Measurements from ENCODE around the gene CATSPER4. TPM values are rescaled to one million over a fixed set of nuclear protein-coding genes. Genes with fewer than 3 reads are reported as not detected.

Gene CATSPER4
- total RNA-seq, 1 experiment from 2014 or later: 0.35 TPM

DNA sequence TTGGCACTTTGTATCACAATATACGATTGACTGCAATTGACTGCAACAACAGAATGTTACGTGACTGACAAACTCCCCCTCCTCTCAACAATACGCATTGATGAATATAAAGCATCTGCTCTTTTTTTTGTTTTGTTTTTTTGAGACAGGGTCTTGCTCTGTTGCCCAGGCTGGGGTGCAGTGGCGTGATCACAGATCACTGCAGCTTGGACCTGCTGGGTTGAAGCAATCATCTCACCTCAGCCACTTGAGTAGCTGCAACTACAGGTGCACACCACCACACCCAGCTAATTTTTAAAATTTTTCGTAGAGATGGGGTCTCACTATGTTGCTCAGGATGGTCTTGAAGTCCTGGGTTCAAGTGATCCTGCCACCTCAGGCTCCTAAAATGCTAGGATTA, 22.3 kb downstream of the CATSPER4 start (continued):
- TF ChIP-seq, protein P1, sequence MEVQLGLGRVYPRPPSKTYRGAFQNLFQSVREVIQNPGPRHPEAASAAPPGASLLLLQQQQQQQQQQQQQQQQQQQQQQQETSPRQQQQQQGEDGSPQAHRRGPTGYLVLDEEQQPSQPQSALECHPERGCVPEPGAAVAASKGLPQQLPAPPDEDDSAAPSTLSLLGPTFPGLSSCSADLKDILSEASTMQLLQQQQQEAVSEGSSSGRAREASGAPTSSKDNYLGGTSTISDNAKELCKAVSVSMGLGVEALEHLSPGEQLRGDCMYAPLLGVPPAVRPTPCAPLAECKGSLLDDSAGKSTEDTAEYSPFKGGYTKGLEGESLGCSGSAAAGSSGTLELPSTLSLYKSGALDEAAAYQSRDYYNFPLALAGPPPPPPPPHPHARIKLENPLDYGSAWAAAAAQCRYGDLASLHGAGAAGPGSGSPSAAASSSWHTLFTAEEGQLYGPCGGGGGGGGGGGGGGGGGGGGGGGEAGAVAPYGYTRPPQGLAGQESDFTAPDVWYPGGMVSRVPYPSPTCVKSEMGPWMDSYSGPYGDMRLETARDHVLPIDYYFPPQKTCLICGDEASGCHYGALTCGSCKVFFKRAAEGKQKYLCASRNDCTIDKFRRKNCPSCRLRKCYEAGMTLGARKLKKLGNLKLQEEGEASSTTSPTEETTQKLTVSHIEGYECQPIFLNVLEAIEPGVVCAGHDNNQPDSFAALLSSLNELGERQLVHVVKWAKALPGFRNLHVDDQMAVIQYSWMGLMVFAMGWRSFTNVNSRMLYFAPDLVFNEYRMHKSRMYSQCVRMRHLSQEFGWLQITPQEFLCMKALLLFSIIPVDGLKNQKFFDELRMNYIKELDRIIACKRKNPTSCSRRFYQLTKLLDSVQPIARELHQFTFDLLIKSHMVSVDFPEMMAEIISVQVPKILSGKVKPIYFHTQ (CRISPR knock-in tag; IDR thresholded peaks at IDR 0.05): no peak
- TF ChIP-seq HMGA2 (CRISPR knock-in tag; IDR thresholded peaks at IDR 0.05): no peak
- TF ChIP-seq GTF2I (CRISPR knock-in tag; conservative IDR thresholded peaks at IDR 0.05): 0 out of 2 replicates have a peak, but pooled peaks have one; percentile 3
- TF ChIP-seq ERG (CRISPR knock-in tag; IDR thresholded peaks at IDR 0.05): no peak
- TF ChIP-seq, protein P2, sequence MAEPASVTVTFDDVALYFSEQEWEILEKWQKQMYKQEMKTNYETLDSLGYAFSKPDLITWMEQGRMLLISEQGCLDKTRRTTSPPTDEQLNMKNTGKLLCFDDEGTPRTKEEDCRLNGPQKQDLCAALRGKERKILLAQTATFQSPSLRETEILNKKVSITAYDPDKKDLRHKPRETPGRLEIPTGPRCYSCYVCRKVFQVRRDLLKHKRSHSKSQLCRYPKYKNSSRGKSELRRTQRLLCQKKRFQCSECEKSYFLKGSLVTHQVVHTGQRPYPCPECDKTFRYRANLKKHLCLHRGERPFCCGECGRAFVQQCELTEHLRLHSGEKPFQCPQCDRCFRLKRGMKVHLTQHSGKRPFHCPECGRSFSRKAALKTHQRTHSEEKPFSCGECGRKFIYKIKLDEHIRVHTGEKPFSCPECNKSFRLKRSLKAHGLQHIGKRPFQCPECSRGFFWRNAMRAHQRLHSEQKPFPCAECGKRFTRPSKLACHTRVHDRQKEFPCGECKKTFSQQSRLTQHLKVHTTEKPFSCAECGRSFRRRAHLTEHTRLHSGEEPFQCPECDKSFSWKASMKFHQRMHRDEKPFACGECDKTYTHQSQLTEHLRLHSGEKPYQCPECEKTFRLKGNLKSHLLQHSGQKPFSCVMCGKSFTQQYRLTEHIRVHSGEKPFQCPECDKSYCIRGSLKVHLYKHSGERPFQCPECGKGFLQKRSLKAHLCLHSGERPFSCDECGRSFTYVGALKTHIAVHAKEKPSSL (CRISPR knock-in tag; conservative IDR thresholded peaks at IDR 0.05): no peak

- Mint-ChIP-seq H3K27ac (no peak overlapping the region), H3K4me3 (no peak overlapping the region), H3K9me3 (no peaks in the 10 kb centered on the region), H3K36me3 (no peaks in the 10 kb centered on the region), H3K4me1 (peaks cover 3% of the 10 kb centered on the region), H3K27me3 (ENCODE audit: low read depth) (no peaks in the 10 kb centered on the region)
- ChIA-PET CTCF (interaction anchor here (0.6 to 1.5 kb wide), 6 partner anchors 9 to 108 kb away, joined by 3 to 7 read pairs (median 6); partner anchors contain the start of genes CATSPER4, CEP85 and ZNF593), POLR2A (interaction anchor here (1.0 kb wide), 1 partner anchor 9 kb away, joined by 3 read pairs; no protein-coding TSS in a partner anchor)
- ATAC-seq: no peak
- no peak for DNase-seq (ENCODE audit: low spot score)
- TF ChIP-seq PRRX2 (CRISPR knock-in tag; IDR thresholded peaks at IDR 0.05) (no peak), ZNF121 (CRISPR knock-in tag; IDR thresholded peaks at IDR 0.05) (no peak), MYBL2 (CRISPR knock-in tag; IDR thresholded peaks at IDR 0.05) (no peak), CBFB (CRISPR knock-in tag; IDR thresholded peaks at IDR 0.05; ENCODE audit: low read depth) (no peak), MAX (CRISPR knock-in tag; IDR thresholded peaks at IDR 0.05) (no peak), TP53 (CRISPR knock-in tag; IDR thresholded peaks at IDR 0.05) (no peak), ZNF423 (CRISPR knock-in tag; IDR thresholded peaks at IDR 0.05) (no peak), MXD4 (CRISPR knock-in tag; IDR thresholded peaks at IDR 0.05; ENCODE audit: borderline replicate concordance) (no peak), CREM (CRISPR knock-in tag; IDR thresholded peaks at IDR 0.05) (no peak), ELF4 (CRISPR knock-in tag; IDR thresholded peaks at IDR 0.05; ENCODE audit: low read depth) (no peak), ZNF671 (CRISPR knock-in tag; IDR thresholded peaks at IDR 0.05) (no peak), ZNF317 (CRISPR knock-in tag; IDR thresholded peaks at IDR 0.05; ENCODE audit: borderline replicate concordance, low read depth) (no peak), TCF7 (CRISPR knock-in tag; IDR thresholded peaks at IDR 0.05; ENCODE audit: low read depth) (no peak)
- TF ChIP-seq, protein P3, sequence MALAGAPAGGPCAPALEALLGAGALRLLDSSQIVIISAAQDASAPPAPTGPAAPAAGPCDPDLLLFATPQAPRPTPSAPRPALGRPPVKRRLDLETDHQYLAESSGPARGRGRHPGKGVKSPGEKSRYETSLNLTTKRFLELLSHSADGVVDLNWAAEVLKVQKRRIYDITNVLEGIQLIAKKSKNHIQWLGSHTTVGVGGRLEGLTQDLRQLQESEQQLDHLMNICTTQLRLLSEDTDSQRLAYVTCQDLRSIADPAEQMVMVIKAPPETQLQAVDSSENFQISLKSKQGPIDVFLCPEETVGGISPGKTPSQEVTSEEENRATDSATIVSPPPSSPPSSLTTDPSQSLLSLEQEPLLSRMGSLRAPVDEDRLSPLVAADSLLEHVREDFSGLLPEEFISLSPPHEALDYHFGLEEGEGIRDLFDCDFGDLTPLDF (CRISPR knock-in tag; IDR thresholded peaks at IDR 0.05): no peak
- TF ChIP-seq, protein P4, sequence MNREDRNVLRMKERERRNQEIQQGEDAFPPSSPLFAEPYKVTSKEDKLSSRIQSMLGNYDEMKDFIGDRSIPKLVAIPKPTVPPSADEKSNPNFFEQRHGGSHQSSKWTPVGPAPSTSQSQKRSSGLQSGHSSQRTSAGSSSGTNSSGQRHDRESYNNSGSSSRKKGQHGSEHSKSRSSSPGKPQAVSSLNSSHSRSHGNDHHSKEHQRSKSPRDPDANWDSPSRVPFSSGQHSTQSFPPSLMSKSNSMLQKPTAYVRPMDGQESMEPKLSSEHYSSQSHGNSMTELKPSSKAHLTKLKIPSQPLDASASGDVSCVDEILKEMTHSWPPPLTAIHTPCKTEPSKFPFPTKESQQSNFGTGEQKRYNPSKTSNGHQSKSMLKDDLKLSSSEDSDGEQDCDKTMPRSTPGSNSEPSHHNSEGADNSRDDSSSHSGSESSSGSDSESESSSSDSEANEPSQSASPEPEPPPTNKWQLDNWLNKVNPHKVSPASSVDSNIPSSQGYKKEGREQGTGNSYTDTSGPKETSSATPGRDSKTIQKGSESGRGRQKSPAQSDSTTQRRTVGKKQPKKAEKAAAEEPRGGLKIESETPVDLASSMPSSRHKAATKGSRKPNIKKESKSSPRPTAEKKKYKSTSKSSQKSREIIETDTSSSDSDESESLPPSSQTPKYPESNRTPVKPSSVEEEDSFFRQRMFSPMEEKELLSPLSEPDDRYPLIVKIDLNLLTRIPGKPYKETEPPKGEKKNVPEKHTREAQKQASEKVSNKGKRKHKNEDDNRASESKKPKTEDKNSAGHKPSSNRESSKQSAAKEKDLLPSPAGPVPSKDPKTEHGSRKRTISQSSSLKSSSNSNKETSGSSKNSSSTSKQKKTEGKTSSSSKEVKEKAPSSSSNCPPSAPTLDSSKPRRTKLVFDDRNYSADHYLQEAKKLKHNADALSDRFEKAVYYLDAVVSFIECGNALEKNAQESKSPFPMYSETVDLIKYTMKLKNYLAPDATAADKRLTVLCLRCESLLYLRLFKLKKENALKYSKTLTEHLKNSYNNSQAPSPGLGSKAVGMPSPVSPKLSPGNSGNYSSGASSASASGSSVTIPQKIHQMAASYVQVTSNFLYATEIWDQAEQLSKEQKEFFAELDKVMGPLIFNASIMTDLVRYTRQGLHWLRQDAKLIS (CRISPR knock-in tag; IDR thresholded peaks at IDR 0.05; ENCODE audit: borderline replicate concordance): no peak
- TF ChIP-seq, protein P5, sequence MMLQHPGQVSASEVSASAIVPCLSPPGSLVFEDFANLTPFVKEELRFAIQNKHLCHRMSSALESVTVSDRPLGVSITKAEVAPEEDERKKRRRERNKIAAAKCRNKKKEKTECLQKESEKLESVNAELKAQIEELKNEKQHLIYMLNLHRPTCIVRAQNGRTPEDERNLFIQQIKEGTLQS (CRISPR knock-in tag; conservative IDR thresholded peaks at IDR 0.05): no peak
- TF ChIP-seq, protein P6, sequence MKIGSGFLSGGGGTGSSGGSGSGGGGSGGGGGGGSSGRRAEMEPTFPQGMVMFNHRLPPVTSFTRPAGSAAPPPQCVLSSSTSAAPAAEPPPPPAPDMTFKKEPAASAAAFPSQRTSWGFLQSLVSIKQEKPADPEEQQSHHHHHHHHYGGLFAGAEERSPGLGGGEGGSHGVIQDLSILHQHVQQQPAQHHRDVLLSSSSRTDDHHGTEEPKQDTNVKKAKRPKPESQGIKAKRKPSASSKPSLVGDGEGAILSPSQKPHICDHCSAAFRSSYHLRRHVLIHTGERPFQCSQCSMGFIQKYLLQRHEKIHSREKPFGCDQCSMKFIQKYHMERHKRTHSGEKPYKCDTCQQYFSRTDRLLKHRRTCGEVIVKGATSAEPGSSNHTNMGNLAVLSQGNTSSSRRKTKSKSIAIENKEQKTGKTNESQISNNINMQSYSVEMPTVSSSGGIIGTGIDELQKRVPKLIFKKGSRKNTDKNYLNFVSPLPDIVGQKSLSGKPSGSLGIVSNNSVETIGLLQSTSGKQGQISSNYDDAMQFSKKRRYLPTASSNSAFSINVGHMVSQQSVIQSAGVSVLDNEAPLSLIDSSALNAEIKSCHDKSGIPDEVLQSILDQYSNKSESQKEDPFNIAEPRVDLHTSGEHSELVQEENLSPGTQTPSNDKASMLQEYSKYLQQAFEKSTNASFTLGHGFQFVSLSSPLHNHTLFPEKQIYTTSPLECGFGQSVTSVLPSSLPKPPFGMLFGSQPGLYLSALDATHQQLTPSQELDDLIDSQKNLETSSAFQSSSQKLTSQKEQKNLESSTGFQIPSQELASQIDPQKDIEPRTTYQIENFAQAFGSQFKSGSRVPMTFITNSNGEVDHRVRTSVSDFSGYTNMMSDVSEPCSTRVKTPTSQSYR (CRISPR knock-in tag; IDR thresholded peaks at IDR 0.05): no peak
Measured at GRCh38 chr1:26213335-26213905, 23.0 kb downstream of the CATSPER4 start.
